Hepatic stellate cell (primary cell): ENCODE data around the gene ADGRD1.

Source experiments
- DNase-seq: peaks from one replicate; pipeline ENCODE4 v3.0.0; 2011; ENCODE audit warnings: low spot score

Gene ADGRD1

DNA sequence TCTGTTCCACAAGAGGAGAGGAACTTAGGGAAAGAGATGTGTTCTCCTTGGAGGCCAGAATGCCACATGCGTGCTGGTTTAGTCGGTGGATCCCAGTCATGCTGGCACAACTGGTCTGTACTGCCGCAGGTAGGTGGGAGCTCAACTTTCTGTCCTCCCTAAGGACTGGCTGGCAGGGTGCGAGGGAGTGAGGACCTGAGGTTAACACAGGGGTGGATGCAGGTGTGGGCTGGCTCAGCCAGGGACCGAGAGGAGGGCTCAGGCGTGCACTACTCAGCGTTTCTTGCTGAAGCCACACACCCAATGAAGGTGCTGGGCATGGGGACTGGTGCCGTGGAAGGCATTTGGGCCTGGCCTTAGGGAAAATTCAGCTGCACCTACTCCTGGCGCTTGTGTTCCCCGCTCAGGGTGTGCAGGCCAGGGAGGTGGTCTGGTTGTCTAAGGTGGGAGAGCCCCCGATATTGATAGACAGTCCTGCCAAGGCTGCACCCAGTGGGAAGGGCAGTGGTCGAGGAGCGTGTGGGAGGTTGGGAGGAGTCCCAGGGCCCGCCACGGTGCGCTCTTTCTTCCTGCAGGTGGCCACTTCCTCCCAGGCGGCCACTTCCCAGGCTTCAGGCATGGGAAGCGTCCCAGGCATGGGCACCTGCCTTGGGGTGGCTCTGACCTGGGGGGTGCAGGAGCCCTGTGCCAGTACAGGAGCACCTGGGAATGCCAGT lies 138.4 kb downstream of the ADGRD1 start:
- no peak for DNase-seq

GRCh38 chr12:131092901-131093603 lies 139.3 kb downstream of the ADGRD1 start:
- DNase-seq, result no peak

- no peak for DNase-seq
Measured at GRCh38 chr12:131093604-131093955, 139.9 kb downstream of the ADGRD1 start.

DNA sequence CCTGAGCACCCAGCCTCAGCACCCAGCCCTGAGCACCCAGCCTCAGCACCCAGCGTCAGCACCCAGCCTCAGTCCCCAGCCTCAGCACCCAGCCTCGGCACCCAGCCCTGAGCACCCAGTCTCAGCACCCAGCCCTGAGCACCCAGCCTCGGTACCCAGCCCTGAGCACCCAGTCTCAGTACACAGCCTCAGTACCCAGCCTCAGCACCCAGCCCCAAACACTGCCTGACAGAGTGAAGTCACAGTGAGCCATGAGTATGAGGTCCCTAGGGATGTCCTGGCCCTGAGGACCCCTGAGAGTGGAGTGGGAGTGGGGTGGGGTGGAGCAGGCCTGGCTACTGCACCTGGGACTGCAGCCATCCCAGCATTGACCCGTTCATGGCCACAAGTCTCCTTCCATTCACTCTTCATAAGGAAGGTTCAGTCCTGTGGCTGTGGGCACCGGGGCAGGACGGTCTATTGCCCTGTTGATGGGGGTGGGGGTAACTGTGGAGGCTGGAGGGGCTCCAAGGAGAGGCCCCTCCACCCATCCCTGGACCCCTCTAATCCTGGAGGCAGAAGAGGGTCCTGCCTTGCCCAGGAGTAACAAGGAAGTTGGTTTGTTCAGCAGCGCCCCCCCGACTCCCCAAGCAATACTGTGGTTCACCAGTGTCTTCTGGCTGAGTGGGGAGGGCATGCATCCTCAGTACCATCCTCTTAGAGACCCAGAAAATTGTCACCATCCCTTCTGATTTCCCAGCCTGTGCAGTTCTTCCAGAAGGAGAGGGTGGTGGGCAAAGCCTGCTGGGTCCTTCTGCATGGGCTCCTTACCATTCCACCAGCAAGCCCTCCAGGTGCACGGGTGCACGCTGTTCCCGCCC lies 140.5 kb downstream of the ADGRD1 start:
- DNase-seq, result no peak

GRCh38 chr12:131094831-131095805 lies 141.4 kb downstream of the ADGRD1 start:
- no peak for DNase-seq

DNA sequence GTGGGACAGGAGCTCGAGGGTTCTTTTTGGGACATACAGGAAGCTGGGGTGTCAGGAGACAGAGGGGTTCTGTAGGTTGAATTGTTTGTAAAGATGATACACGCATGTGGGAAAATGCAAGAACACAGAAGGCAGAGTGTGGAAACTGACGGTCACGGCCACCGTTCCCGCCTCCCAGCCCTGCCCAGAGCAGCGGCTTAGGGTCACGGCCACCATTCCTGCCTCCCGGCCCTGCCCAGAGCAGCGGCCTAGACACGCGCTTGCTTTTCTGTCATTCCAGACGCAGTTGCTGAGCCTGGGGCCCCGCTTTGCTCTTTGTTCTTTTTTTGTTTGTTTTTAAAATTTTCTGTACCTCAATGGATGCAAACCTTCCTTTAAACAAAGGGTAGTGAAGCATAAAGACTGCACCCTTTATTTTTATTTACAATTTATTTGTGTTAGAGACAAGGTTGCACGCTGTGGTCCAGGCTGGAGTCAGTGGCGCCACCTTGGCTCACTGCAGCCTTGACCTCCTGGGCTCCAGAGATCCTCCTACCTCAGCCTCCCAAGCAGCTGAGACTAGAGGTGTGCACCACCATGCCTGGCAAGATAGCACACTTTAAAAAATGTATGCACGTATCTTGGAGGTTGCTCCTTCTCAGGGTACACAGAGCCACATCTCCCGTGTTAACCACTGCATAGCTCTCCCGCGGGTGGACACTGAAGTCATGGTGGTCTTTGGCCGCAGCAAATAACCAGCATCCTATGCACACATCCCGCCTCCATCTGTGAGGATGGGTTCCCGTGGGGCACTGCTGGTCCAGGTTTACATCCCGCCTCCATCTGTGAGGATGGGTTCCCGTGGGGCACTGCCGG lies 142.3 kb downstream of the ADGRD1 start:
- no peak for DNase-seq

GRCh38 chr12:131096681-131097181 lies 143.0 kb downstream of the ADGRD1 start:
- DNase-seq, result no peak

DNA sequence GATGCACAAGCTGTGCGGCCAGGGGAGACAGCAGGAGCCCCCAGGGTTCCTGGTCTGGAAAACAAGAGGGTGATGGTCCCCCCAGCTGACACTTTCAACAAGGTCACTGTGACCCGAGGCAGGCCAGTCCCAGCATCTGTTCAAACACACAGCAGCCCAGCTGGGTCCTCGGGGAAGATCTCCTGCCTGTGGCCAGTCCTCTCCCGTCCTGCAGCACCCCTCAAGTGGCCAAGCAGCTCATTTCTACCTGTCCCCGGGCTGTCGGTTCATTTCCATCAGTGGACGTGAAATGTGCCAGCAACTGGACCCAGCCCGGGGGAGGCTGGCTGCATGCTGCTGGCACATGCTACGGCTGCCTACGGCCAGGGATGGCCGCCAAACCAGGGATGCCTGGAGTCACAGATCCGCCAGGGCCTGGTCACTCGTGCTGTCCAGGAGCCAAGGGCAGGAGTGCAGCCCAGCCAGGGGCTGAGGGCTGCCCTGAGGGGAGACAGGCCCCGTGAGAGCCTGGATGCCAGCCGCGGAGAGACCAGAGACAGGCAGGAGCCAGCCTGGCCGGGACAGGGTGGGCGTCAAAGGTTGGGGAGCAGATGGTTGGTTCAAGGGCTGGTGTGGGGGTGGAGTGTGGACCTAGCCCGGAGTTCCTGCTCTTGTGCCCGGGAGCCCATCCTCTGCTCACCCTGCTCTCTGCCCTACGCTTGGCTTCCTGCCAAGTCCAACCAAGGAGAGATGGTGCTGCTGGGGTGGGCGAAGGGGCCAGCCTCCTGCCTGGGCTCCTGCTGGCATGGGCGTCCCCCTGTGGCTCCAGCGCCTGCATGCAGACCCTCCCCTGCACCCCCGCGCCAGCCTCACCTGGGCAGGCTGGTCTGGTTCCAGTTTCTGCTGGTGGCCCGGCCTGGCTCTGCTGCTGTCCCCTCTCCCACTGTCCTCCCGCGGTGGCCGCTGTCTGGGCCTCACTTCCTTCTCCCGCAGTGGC lies 143.8 kb downstream of the ADGRD1 start:
- no peak for DNase-seq

DNA sequence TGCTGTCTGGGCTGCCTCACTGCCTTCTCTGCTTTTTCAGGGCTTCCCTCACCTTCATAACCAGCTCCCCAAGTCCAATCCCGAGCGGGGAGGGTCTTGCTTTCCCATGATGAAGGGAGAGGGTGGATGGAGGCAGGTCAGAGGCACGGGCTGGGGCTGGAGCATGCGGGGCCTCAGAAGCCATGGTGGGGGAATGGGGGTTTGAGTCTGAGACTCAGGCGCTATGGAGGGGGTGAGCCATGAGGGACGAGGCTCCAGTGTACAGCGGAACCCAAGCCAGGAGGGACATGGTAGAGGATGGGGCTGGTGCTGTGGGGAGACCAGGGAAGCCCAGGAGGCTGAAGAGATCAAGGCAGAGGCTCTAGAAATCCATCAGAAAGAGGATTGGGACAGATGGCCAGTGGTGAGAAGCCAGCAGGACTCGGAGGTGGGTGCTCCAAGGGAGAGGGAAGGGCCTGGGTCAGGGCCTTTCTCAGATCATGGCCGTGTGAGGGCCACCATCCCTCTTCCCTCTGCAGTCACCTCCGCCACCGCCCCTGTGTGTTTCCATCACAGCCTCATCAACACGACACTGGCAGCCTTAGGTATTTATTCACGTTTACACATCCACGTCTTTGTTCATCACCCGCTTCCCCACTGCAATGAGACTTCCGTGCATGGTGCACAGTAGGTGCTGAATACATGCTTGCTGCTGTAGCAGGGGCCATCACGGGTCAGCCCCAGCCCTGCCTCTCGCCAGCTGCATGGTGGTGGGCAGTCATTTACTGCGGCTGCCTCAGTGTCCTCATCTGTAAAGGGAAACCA lies 144.7 kb downstream of the ADGRD1 start:
- DNase-seq, result no peak

- DNase-seq, result no peak
Measured at GRCh38 chr12:131100031-131100674, 146.4 kb downstream of the ADGRD1 start.

DNA sequence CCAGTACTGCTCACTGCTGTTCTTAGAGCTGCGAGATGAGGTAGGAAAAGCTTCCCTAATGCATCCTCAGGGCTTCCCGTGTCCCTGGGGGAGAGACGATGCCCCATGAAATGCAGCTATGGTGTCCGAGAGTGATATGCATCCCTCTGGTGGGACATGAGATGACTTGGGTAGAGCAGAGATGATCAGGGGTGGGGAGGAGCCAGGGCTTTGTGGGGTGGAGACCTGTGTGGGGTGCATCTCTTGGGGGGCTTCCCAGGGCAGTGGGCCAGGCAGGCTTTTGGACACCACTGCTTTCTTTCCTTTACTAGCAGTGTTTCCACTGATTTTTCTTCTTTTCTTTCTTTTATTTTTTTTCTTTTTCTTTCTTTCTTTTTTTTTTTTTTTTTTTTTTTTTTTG lies 147.3 kb downstream of the ADGRD1 start:
- no peak for DNase-seq

GRCh38 chr12:131101703-131102492 lies 148.2 kb downstream of the ADGRD1 start:
- DNase-seq, result no peak

GRCh38 chr12:131102493-131102931 lies 148.8 kb downstream of the ADGRD1 start:
- DNase-seq, result no peak

DNA sequence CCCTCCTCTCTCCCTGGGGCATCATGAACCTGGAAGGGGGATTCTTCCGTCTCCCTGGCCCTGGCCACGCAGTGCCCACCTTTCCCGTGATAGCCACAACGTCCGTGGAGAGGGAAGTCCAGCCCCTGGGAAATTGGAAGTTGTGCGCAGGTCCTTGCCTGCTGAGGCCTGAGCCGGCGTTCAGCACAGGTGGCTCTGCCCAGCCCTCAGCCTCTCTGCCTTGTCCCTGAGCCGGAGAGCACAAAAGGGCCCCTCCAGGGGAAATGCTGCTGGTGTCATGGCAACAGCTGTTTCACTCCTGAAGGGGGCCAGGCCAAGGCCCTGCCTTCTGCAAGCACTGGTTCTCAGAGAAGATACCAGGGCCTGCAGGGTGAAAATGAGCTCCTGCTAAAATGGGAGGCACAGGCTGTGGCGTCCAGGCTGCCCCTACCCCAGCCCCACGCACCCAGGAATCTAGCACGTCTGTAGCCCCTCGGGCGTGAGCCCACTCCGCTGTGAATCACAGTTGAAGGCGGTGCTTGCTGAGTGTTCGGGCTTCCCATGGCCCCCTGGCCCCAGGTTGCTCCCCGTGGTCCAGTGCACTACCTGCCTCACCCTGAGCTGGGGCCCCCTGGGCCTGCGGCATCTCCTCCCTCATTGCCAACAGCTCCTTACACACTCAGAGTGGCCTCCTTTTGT lies 149.4 kb downstream of the ADGRD1 start:
- no peak for DNase-seq

GRCh38 chr12:131103669-131104462 lies 150.2 kb downstream of the ADGRD1 start:
- DNase-seq, result no peak
